ENCODE measurements around the gene MAGI3.

GRCh38 chr1:113405573-113405972 lies 15.3 kb downstream of the MAGI3 start:
- TF ChIP-seq CTCF (IDR thresholded peaks at IDR 0.05; ENCODE audit: low read length) (no peak), EZH2 (IDR thresholded peaks at IDR 0.05; ENCODE audit: borderline replicate concordance, low read length) (no peak)

Measured in OCI-LY1 (cell line).